ENCODE measurements around the gene DLGAP1. TPM values are rescaled to one million over a fixed set of nuclear protein-coding genes. Genes with fewer than 3 reads are reported as not detected.
A peak's percentile ranks its signal among the peaks of the same experiment; 100 is the strongest.

Gene DLGAP1
- total and polyA plus RNA-seq, 2 of the 8 experiments (the other 6 are each of a cell fraction or from before 2014, with no cell fraction given): 11.8 to 16.9 TPM

GRCh38 chr18:3703732-3704176, 751.4 kb downstream of the DLGAP1 start:
- no peak overlapping the region for H3K4me2 ChIP-seq (ENCODE audit: insufficient read depth in 1 of 2, low read depth in 2 of 2, low read length in 2 of 2)
- no peak overlapping the region for H2AK5ac ChIP-seq (ENCODE audit: low read depth, low read length)
- no peak overlapping the region for H3K4me3 ChIP-seq (ENCODE audit: extremely low read depth in 1 of 4, insufficient read depth in 2 of 4, low read depth in 3 of 4, low read length in 4 of 4)
- H2BK20ac ChIP-seq (ENCODE audit: low read length): no peak overlapping the region
- H3K27ac ChIP-seq (ENCODE audit: low read depth, low read length): no peak overlapping the region
- H2AFZ ChIP-seq (ENCODE audit: low read length): no peak overlapping the region
- H3K23ac ChIP-seq (ENCODE audit: insufficient read length): no peak overlapping the region
- H3K79me2 ChIP-seq (ENCODE audit: control insufficient read depth in 1 of 2, insufficient read depth in 2 of 2, low read length in 2 of 2): no peaks in the 10 kb centered on the region
- no peak overlapping the region for H2BK15ac ChIP-seq (ENCODE audit: low read length)
- H4K91ac ChIP-seq (replicated peaks; ENCODE audit: insufficient read length, low read length): no peak overlapping the region
- H3K4me1 ChIP-seq (replicated peaks in 1 of 4; ENCODE audit: control insufficient read depth in 3 of 4, insufficient read depth in 4 of 4, low read length in 3 of 4): 0 out of 7 replicates have a peak, but pooled peaks cover 0 to 2% (median 0%) of the 10 kb centered on the region in 4 experiments
- H2BK5ac ChIP-seq (ENCODE audit: low read depth, low read length): no peak overlapping the region
- DNase-seq (ENCODE audit: low read depth in 1 of 2, low spot score in 2 of 2): peak in 1 of 2 experiments; percentile 65
- H4K8ac ChIP-seq (ENCODE audit: extremely low read depth, insufficient read depth, low read length): no peak overlapping the region
- no peak overlapping the region for H2BK120ac ChIP-seq (replicated peaks; ENCODE audit: low read depth, low read length)
- H3K36me3 ChIP-seq (ENCODE audit: control insufficient read depth in 2 of 4, insufficient read depth in 4 of 4, low read length in 3 of 4): no peaks in the 10 kb centered on the region
- no peak overlapping the region for H3K4ac ChIP-seq (replicated peaks; ENCODE audit: insufficient read length, low read depth, low read length)
- H3K14ac ChIP-seq (ENCODE audit: insufficient read length): no peak overlapping the region
- no peak for TF ChIP-seq CBX5 (IDR thresholded peaks at IDR 0.05; ENCODE audit: low read depth, low read length)
- no peak for TF ChIP-seq RBBP5 (IDR thresholded peaks at IDR 0.05; ENCODE audit: borderline replicate concordance, low read depth, low read length)
- TF ChIP-seq YY1 (IDR thresholded peaks at IDR 0.05; ENCODE audit: low read depth, low read length): 0 out of 2 replicates have a peak, but pooled peaks have one; percentile 37
- peak; percentile 51 to 76 (median 73) for TF ChIP-seq CTCF (IDR thresholded peaks at IDR 0.05; ENCODE audit: control extremely low read depth in 1 of 3, insufficient read depth in 1 of 3, low read depth in 1 of 3, low read length in 3 of 3)
- no peak for TF ChIP-seq MAFK (IDR thresholded peaks at IDR 0.05; ENCODE audit: low read depth, low read length)
- TF ChIP-seq CEBPB (IDR thresholded peaks at IDR 0.05; ENCODE audit: low read depth, low read length): no peak
- peak; percentile 75 to 79 for TF ChIP-seq RAD21 (IDR thresholded peaks at IDR 0.05 in 1 of 2, conservative IDR thresholded peaks at IDR 0.05 in 1 of 2; ENCODE audit: low read depth in 2 of 2, low read length in 2 of 2)
- no peak for TF ChIP-seq EP300 (IDR thresholded peaks at IDR 0.05; ENCODE audit: borderline replicate concordance in 1 of 2, low read depth in 2 of 2, low read length in 2 of 2)
- peak; percentile 34; the same call in 1 of the 2 replicates for TF ChIP-seq TEAD4 (IDR thresholded peaks at IDR 0.05; ENCODE audit: low read depth, low read length)
- H4K20me1 ChIP-seq (replicated peaks in 1 of 2; ENCODE audit: control insufficient read depth in 1 of 2, insufficient read depth in 2 of 2, low read length in 2 of 2): no peaks in the 10 kb centered on the region
- FAIRE-seq: peak; percentile 86
- H3K27me3 ChIP-seq (replicated peaks in 1 of 4; ENCODE audit: control insufficient read depth in 3 of 4, extremely low read depth in 1 of 4, insufficient read depth in 3 of 4, low read length in 3 of 4): no peaks in the 10 kb centered on the region
- no peaks in the 10 kb centered on the region for H3K79me1 ChIP-seq (ENCODE audit: low read depth, low read length)
- ChIA-PET POLR2A (ENCODE audit: partially characterized antibody) (no interaction called here), CTCF (ENCODE audit: partially characterized antibody) (interaction anchor here (0.6 to 3.6 kb wide), 18 partner anchors 9 to 291 kb away, joined by 3 to 35 read pairs (median 3); no protein-coding TSS in a partner anchor)
- H2BK12ac ChIP-seq (ENCODE audit: low read depth, low read length): no peak overlapping the region; the same call in 1 of the 2 replicates
- no peaks in the 10 kb centered on the region for H3K9me3 ChIP-seq (ENCODE audit: insufficient read depth in 2 of 2, low read depth in 1 of 2, low read length in 1 of 2)
- no peak overlapping the region for H3K18ac ChIP-seq (ENCODE audit: extremely low read depth, low read length)
- WGBS, 2 experiments (ENCODE audit: extremely low coverage in 1 of 2, insufficient coverage in 1 of 2, insufficient read length in 1 of 2, insufficient replicate concordance in 2 of 2, low coverage in 1 of 2, low lambda C conversion rate in 2 of 2, missing lambda C conversion rate in 1 of 2): 43% methylated on average over 7 of the region's 7 CpGs; no CpG with 5 or more reads in 1 of the 2 experiments
- no peaks in the 10 kb centered on the region for H3K23me2 ChIP-seq (ENCODE audit: low read depth, low read length)
- no peak overlapping the region for H3K9ac ChIP-seq (replicated peaks in 1 of 4; ENCODE audit: extremely low read depth in 1 of 4, low read depth in 3 of 4, low read length in 3 of 4)
- no peak overlapping the region for H4K5ac ChIP-seq (ENCODE audit: insufficient read length, low read depth, low read length)
- no peak overlapping the region for H3K56ac ChIP-seq (replicated peaks; ENCODE audit: insufficient read length, low read depth, low read length)
